ENCODE measurements around the gene ASCC2.
"Not testable (repeated sequence)": the region's sequence is repeated elsewhere in the genome, so short reads cannot be mapped to it uniquely, and the experiment has no call there.

ASCC2 gene

GRCh38 chr22:29837741-29838598, at the start of gene ASCC2:
Gene ASCC2 (minus strand): TSS chr22:29838274. CDS start chr22:29832325, 5,949 bp downstream.
- peak; percentile 99 for DNase-seq

GRCh38 chr22:29887358-29887757, 49.3 kb upstream of the ASCC2 start:
- DNase-seq: no peak

GRCh38 chr22:29886596-29886995, 48.5 kb upstream of the ASCC2 start:
- DNase-seq: no peak

GRCh38 chr22:29885610-29886009, 47.5 kb upstream of the ASCC2 start:
- DNase-seq: no peak

- DNase-seq: no peak
These were observed 45.7 kb upstream of the ASCC2 start for GRCh38 chr22:29883775-29884097.

GRCh38 chr22:29883045-29883774, 45.1 kb upstream of the ASCC2 start, which contains the start of gene MTMR3:
Gene MTMR3 (plus strand): TSS chr22:29883174. CDS start chr22:29971060, 87,886 bp downstream.
- DNase-seq: peak; percentile 95

GRCh38 chr22:29882716-29883044, 44.6 kb upstream of the ASCC2 start:
- no peak for DNase-seq

GRCh38 chr22:29879753-29880152, 41.7 kb upstream of the ASCC2 start:
- DNase-seq: no peak

GRCh38 chr22:29877620-29878019, 39.5 kb upstream of the ASCC2 start:
- DNase-seq: no peak

- no peak for DNase-seq
These were observed 35.9 kb upstream of the ASCC2 start for GRCh38 chr22:29873943-29874342.

- no peak for DNase-seq
These were observed 34.9 kb upstream of the ASCC2 start for GRCh38 chr22:29872989-29873388.

GRCh38 chr22:29872144-29872893, 34.2 kb upstream of the ASCC2 start:
- DNase-seq: no peak

- no peak for DNase-seq
These were observed 33.6 kb upstream of the ASCC2 start for GRCh38 chr22:29871684-29872083.

- DNase-seq: peak; percentile 32
These were observed 32.5 kb upstream of the ASCC2 start for GRCh38 chr22:29870574-29870973.

GRCh38 chr22:29867851-29868250, 29.8 kb upstream of the ASCC2 start:
- no peak for DNase-seq

GRCh38 chr22:29867260-29867659, 29.2 kb upstream of the ASCC2 start:
- no peak for DNase-seq

- DNase-seq: not testable (repeated sequence)
These were observed 27.5 kb upstream of the ASCC2 start for GRCh38 chr22:29865572-29865971.

GRCh38 chr22:29861672-29862297, 23.7 kb upstream of the ASCC2 start:
- no peak for DNase-seq

GRCh38 chr22:29860006-29860766, 22.1 kb upstream of the ASCC2 start:
- DNase-seq: no peak

- not testable (repeated sequence) for DNase-seq
These were observed 21.0 kb upstream of the ASCC2 start for GRCh38 chr22:29859030-29859429.

- no peak for DNase-seq
These were observed 18.4 kb upstream of the ASCC2 start for GRCh38 chr22:29856496-29856895.

- no peak for DNase-seq
These were observed 17.6 kb upstream of the ASCC2 start for GRCh38 chr22:29855611-29856181.
